Mesenchymal stem cell (in vitro differentiated cells and primary cell): ENCODE measurements around the gene FHOD3.

Source experiments
- DNase-seq: peaks from one replicate; pipeline ENCODE4 v3.0.0-alpha.2; 2013
- H2AFZ ChIP-seq: one replicate; pipeline ENCODE4 v1.6.1; 2013; ENCODE audit warnings: low read depth, mild to moderate bottlenecking, control low read depth, inconsistent platforms, low read length, moderate library complexity
- H2AK5ac ChIP-seq: 2 replicates; pipeline ENCODE4 v1.6.1; 2013; ENCODE audit warnings: low read length, moderate library complexity, mild to moderate bottlenecking, inconsistent platforms; ENCODE audit not compliant: severe bottlenecking
- H2BK120ac ChIP-seq: one replicate; pipeline ENCODE4 v1.6.1; 2013; ENCODE audit warnings: low read depth, mild to moderate bottlenecking, inconsistent platforms, low read length, moderate library complexity
- H2BK12ac ChIP-seq, 2 experiments: one replicate each; pipeline ENCODE4 v1.6.1; 2013; ENCODE audit warnings: inconsistent platforms in 2 of 2, low read length in 2 of 2, mild to moderate bottlenecking in 2 of 2, moderate library complexity in 2 of 2, control low read depth in 1 of 2
- H2BK15ac ChIP-seq: one replicate; pipeline ENCODE4 v1.6.1; 2013; ENCODE audit warnings: mild to moderate bottlenecking, low read depth, inconsistent platforms; ENCODE audit not compliant: poor library complexity, severe bottlenecking
- H2BK5ac ChIP-seq: 2 replicates; pipeline ENCODE4 v1.6.1; 2013; ENCODE audit warnings: low read depth, mild to moderate bottlenecking, low read length, control low read depth, inconsistent platforms; ENCODE audit not compliant: poor library complexity, severe bottlenecking
- H3K14ac ChIP-seq, 2 experiments: one replicate each; pipeline ENCODE4 v1.6.1; 2013; ENCODE audit warnings: inconsistent platforms in 2 of 2, low read length in 2 of 2, control low read depth in 1 of 2, mild to moderate bottlenecking in 1 of 2, moderate library complexity in 1 of 2
- H3K18ac ChIP-seq, 2 experiments: one replicate each; pipeline ENCODE4 v1.6.1; 2013; ENCODE audit warnings: inconsistent platforms in 2 of 2, low read length in 2 of 2, control low read depth in 1 of 2, low read depth in 1 of 2, mild to moderate bottlenecking in 1 of 2
- H3K23ac ChIP-seq, 2 experiments: one replicate each; pipeline ENCODE4 v1.6.1; 2013; ENCODE audit warnings: inconsistent platforms in 2 of 2, low read length in 2 of 2, mild to moderate bottlenecking in 2 of 2, moderate library complexity in 2 of 2, control low read depth in 1 of 2
- H3K27ac ChIP-seq: 2 replicates; pipeline ENCODE4 v1.5.1; 2013; ENCODE audit warnings: mild to moderate bottlenecking, moderate library complexity, low read length, control low read depth, inconsistent platforms; ENCODE audit not compliant: poor library complexity, severe bottlenecking
- H3K27me3 ChIP-seq, 2 experiments: 2 replicates each; pipeline versions ENCODE4 v1.6.1 to v1.7.0; 2013; ENCODE audit warnings: low read length in 2 of 2, mild to moderate bottlenecking in 2 of 2, moderate library complexity in 2 of 2, control low read depth in 1 of 2, inconsistent platforms in 1 of 2; ENCODE audit not compliant: control insufficient read depth in 1 of 2, insufficient read depth in 1 of 2
- H3K36me3 ChIP-seq, 2 experiments: 2 replicates each; pipeline versions ENCODE4 v1.6.1 to v1.7.0; 2013; ENCODE audit warnings: low read length in 2 of 2, control low read depth in 1 of 2, inconsistent platforms in 1 of 2, low read depth in 1 of 2, mild to moderate bottlenecking in 1 of 2; ENCODE audit not compliant: insufficient read depth in 2 of 2, control insufficient read depth in 1 of 2
- H3K4ac ChIP-seq, 2 experiments: one replicate each; pipeline ENCODE4 v1.6.1; 2013; ENCODE audit warnings: inconsistent platforms in 2 of 2, low read length in 2 of 2, mild to moderate bottlenecking in 2 of 2, moderate library complexity in 2 of 2, control low read depth in 1 of 2, low read depth in 1 of 2
- H3K4me1 ChIP-seq: 2 replicates; pipeline ENCODE4 v1.6.1; 2013; ENCODE audit warnings: low read depth, low read length, control low read depth; ENCODE audit not compliant: control insufficient read depth, insufficient read depth
- H3K4me2 ChIP-seq: 2 replicates; pipeline ENCODE4 v1.6.1; 2013; ENCODE audit warnings: low read length, mild to moderate bottlenecking, inconsistent platforms; ENCODE audit not compliant: poor library complexity, severe bottlenecking
- H3K4me3 ChIP-seq, 2 experiments: 2 replicates each; pipeline versions ENCODE4 v1.5.1 to v1.7.0; 2013; ENCODE audit warnings: low read length in 2 of 2, mild to moderate bottlenecking in 2 of 2, control low read depth in 1 of 2, low read depth in 1 of 2; ENCODE audit not compliant: insufficient read depth in 1 of 2
- H3K79me1 ChIP-seq: replicated peaks from 2 replicates; pipeline ENCODE4 v1.6.1; 2013; ENCODE audit warnings: mild to moderate bottlenecking, control low read depth, low read length, inconsistent platforms; ENCODE audit not compliant: poor library complexity, severe bottlenecking
- H3K9ac ChIP-seq: 2 replicates; pipeline ENCODE4 v1.7.0; 2013; ENCODE audit warnings: mild to moderate bottlenecking, low read length, moderate library complexity
- H3K9me3 ChIP-seq: 2 replicates; pipeline ENCODE4 v1.7.0; 2013; ENCODE audit warnings: mild to moderate bottlenecking, low read length; ENCODE audit not compliant: control insufficient read depth
- H4K8ac ChIP-seq: one replicate; pipeline ENCODE4 v1.6.1; 2013; ENCODE audit warnings: inconsistent platforms, mild to moderate bottlenecking, low read length, moderate library complexity
- H4K91ac ChIP-seq: one replicate; pipeline ENCODE4 v1.6.1; 2013; ENCODE audit warnings: mild to moderate bottlenecking, low read length, inconsistent platforms
- WGBS: methylation state at CpG from one replicate; pipeline ENCODE4 v1.1.7; 2013; ENCODE audit warnings: mixed read lengths; 5-methylcytosine and 5-hydroxymethylcytosine counted together

FHOD3 gene

DNA sequence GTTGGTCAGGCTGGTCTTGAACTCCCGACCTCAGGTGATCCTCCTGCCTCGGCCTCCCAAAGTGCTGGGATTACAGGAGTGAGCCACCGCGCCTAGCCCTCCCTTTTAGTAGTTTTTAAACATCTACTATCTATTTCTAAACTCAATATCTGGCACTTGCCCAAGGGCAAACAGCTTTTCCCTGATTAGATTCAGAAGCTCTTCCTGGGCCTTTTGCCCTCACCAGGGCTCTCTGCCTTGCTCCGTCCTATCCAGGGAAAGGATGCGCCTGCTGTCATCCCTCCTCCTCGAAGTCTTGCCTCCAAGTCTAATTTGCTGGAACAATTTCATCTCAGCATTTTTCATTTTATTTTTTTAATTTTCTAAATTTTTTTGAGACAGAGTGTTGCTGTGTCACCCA is 41.4 kb upstream of the FHOD3 start:
- Histone ChIP-seq H3K36me3 (peaks cover 26 to 40% of the 10 kb centered on the region in 2 experiments), H4K8ac (no peak overlapping the region), H3K23ac (no peak overlapping the region), H2BK5ac (no peak overlapping the region), H3K4me1 (peaks cover 1% of the 10 kb centered on the region), H3K18ac (no peak overlapping the region), H3K79me1 (no peaks in the 10 kb centered on the region), H2AK5ac (no peak overlapping the region), H3K14ac (no peak overlapping the region), H4K91ac (no peak overlapping the region), H2AFZ (no peak overlapping the region), H2BK120ac (no peak overlapping the region), H3K9me3 (no peaks in the 10 kb centered on the region), H3K4me3 (no peak overlapping the region), H3K9ac (no peak overlapping the region), H3K4ac (no peak overlapping the region), H2BK12ac (no peak overlapping the region), H3K27me3 (no peaks in the 10 kb centered on the region), H2BK15ac (no peak overlapping the region), H3K27ac (no peak overlapping the region), H3K4me2 (no peak overlapping the region)
- DNase-seq: no peak
- WGBS: 91% methylated on average over 6 of the region's 7 CpGs

DNA sequence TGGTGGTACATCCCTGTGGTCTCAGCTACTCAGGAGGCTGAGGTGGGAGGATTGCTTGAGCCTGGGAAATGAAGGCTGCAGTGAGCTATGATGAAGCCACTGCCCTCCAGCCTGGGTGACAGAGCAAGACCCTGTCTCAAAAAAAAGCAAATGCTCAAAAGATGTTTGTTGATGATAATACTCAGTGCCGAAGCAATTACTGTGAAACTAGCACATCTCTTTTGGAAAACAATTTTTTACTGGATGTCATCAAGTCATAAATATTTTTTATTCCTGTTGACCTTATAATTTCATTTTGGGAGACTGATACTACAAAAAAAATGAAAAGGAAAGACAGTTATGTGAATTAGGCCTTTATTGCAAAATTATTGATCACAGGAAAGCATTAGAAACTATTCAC is 34.5 kb upstream of the FHOD3 start:
- Histone ChIP-seq H3K18ac (no peak overlapping the region), H3K4me2 (no peak overlapping the region), H2BK5ac (no peak overlapping the region), H4K8ac (no peak overlapping the region), H3K9ac (no peak overlapping the region), H2AFZ (no peak overlapping the region), H2BK15ac (no peak overlapping the region), H2BK12ac (no peak overlapping the region), H3K27ac (no peak overlapping the region), H3K4me1 (peaks cover 1% of the 10 kb centered on the region), H2AK5ac (no peak overlapping the region), H3K4ac (no peak overlapping the region), H3K36me3 (peaks cover 10 to 21% of the 10 kb centered on the region in 2 experiments), H3K4me3 (no peak overlapping the region), H3K14ac (no peak overlapping the region), H3K27me3 (no peaks in the 10 kb centered on the region), H2BK120ac (no peak overlapping the region), H3K23ac (no peak overlapping the region), H3K79me1 (no peaks in the 10 kb centered on the region), H4K91ac (no peak overlapping the region), H3K9me3 (no peaks in the 10 kb centered on the region)
- WGBS: no CpG with 5 or more reads among the region's 1 CpG
- no peak for DNase-seq

DNA sequence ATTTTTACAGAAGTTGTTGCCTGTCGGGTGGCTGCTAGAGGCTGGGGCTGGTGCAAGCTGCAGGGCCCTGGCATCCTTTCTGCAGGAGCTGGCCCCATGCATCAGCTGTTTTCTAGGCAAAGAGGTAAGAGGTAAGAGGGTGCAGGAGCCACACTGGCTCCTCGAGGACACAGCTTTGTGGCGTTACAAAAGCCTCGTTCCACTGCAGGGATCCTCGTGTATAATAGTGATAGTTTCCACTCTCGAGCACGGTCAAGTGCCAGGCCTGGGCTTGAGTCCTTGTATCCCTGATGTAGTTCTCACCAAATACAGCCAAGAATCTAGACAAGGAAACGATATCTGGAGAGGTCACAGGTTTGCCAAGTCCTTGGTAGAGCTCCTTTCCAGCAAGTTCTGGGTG is 33.2 kb upstream of the FHOD3 start:
- Histone ChIP-seq H3K14ac (no peak overlapping the region), H2BK15ac (no peak overlapping the region), H3K4me3 (no peak overlapping the region), H3K9me3 (no peaks in the 10 kb centered on the region), H3K4ac (no peak overlapping the region), H3K79me1 (no peaks in the 10 kb centered on the region), H4K8ac (no peak overlapping the region), H3K4me2 (no peak overlapping the region), H3K18ac (no peak overlapping the region), H2AFZ (no peak overlapping the region), H3K27me3 (no peaks in the 10 kb centered on the region), H2AK5ac (no peak overlapping the region), H3K23ac (no peak overlapping the region), H2BK12ac (no peak overlapping the region), H3K4me1 (peaks cover 1% of the 10 kb centered on the region), H4K91ac (no peak overlapping the region), H2BK5ac (no peak overlapping the region), H3K36me3 (peaks cover 13 to 23% of the 10 kb centered on the region in 2 experiments), H3K27ac (no peak overlapping the region), H2BK120ac (no peak overlapping the region), H3K9ac (no peak overlapping the region)
- DNase-seq: no peak
- 82% methylated on average over 8 of the region's 8 CpGs for WGBS

DNA sequence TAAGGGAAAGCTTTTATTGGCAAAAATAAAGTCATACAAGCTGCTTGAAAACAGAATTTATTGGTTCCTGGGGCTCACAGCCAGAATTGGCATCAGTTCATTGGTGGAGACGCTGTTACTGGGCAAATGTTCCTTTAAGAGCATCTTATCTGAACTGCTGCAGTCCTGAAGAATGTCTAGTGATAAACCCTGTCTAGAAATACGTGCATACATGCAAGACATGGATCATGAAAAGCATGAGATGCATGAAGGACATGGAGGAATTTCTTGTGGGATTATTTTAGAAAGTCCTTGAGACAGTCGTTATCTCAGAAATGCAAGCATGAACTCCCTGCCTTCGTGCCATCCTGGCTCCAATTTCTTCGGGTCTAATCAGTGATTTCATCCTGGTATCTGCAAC is 32.5 kb upstream of the FHOD3 start:
- Histone ChIP-seq H2BK12ac (no peak overlapping the region), H4K91ac (no peak overlapping the region), H4K8ac (no peak overlapping the region), H2AFZ (no peak overlapping the region), H2BK5ac (no peak overlapping the region), H2BK120ac (no peak overlapping the region), H3K4me3 (no peak overlapping the region), H3K4me1 (peaks cover 1% of the 10 kb centered on the region), H3K36me3 (peaks cover 16 to 30% of the 10 kb centered on the region in 2 experiments), H3K9ac (no peak overlapping the region), H3K4ac (no peak overlapping the region), H3K27ac (no peak overlapping the region), H3K23ac (no peak overlapping the region), H3K4me2 (no peak overlapping the region), H3K14ac (no peak overlapping the region), H3K79me1 (no peaks in the 10 kb centered on the region), H3K18ac (no peak overlapping the region), H2AK5ac (no peak overlapping the region), H2BK15ac (no peak overlapping the region), H3K9me3 (no peaks in the 10 kb centered on the region), H3K27me3 (no peaks in the 10 kb centered on the region)
- peak; percentile 9 for DNase-seq
- WGBS: 70% methylated on average over 5 of the region's 5 CpGs
